ENCODE data around the gene CAMK2G.
"Not testable (repeated sequence)": the region's sequence is repeated elsewhere in the genome, so short reads cannot be mapped to it uniquely, and the experiment has no call there.

Gene CAMK2G

DNA sequence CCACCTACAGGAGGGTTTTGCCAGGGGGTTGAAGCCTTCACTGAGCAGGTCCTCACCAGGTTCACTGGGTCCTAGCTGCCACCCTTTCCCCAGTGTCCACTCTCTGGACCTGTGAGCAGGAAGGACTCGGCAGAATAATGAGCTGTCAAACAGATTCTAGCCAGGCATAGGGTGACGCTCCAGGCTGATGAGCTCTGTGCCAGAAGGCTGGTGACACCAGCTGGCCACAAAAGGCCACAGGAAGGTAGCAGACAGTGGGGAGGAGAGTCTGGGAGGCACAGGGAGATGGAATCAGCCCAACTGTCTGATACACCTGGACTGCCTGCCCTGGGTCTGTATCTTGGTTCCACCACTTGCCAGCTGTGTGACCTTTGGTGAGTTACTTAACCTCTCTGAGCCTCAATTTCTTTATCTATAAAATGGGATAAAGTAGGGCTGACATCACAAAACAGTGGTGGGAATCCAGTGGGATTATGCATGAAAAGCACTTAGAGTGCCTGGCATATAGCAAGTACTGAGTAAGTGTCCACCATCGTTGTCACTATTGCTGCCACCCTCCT is 36.3 kb downstream of the CAMK2G start:
- DNase-seq, result no peak

DNA sequence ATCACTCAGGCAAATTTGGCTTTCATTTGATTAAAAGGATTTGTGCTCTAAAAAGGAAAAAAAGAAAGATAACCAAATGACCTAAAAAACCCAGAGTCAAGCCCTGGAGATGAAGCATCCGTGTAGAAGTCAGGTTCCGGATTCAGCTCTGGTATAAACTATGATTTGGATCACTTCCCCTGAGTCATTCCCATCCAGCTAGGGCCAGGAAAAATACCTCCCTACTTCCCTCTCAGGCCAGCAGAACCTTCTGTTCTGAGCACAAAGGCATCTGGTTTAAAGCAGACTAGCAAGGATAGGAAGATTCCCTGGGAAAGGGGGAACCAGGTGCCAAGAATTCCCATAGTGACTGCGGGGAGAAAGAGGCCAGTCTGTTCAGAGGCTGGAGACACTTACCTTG is 37.3 kb downstream of the CAMK2G start:
- no peak for DNase-seq

DNA sequence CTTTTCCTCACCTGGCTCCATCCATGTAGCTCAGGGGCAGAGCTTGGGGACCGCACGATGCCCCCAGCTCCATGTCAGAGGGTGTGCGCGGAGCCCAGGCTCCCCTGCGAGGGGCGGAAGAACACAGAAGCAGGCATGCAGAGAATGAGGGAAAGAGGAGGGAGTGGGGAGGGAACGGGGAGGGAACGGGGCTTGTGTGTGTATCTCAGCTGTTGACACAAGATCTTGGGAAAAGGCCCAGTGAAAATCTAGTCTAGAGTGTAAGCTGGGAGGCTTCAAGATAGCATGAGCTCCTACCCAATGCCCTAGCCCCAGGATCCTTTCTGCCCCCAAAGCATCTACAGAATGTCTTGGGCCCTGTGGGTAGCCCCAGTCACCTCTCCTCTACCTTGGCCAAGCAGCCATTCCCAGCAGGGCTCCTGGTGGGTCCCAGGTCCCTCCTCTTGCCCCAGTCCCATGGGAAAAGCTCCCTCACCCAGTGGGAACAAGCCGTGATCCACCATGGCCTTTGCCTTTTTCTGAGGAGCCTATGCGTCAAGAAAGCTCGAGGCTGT is 37.9 kb downstream of the CAMK2G start:
- no peak for DNase-seq

- not testable (repeated sequence) for DNase-seq
These were observed 45.3 kb downstream of the CAMK2G start for GRCh38 chr10:73829090-73829489.

- no peak for DNase-seq
These were observed 46.2 kb downstream of the CAMK2G start for GRCh38 chr10:73828161-73828560.

- DNase-seq, result no peak
These were observed 46.8 kb downstream of the CAMK2G start for GRCh38 chr10:73827346-73828089.

- DNase-seq, result no peak
These were observed 50.1 kb downstream of the CAMK2G start for GRCh38 chr10:73824146-73824725.

DNA sequence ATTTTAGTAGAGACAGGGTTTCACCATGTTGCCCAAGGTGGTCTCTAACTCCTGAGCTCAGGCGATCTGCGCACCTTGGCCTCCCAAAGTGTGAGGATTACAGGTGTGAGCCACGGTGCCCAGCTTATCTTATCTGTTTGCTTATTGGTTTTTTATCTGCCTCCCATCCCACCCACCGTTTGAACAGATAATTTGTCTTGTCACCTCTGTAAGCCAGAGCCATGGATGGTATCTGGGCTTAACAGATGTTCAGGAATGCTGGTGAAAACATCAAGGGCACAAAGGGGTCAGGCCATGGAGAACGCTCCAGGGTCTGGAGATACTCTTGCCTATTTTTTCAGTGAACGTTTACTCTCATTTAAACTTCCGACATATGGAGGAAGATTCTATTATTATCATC is 51.0 kb downstream of the CAMK2G start:
- no peak for DNase-seq

- no peak for DNase-seq
These were observed 54.8 kb downstream of the CAMK2G start for GRCh38 chr10:73819513-73820093.

DNA sequence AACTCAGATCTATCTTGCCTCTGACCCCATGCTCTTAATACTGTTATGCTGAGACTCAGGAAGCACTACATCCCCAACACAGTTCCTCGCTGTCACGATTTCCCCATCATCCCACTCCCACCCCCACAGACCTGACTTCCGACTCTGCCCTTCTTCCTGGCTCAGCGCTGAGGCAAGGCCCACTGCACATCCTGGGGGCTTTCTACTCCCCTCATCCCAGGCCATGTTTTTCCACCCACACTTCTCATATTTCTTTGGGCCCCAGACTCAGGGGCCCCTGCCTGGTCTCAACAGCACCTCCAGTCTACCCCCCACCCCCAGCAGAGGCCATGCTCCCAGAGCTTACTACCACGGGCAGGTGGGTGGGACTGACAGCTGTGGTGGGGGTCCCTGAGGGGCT is 55.3 kb downstream of the CAMK2G start:
- no peak for DNase-seq

- no peak for DNase-seq
These were observed 56.0 kb downstream of the CAMK2G start for GRCh38 chr10:73818402-73818801.

DNA sequence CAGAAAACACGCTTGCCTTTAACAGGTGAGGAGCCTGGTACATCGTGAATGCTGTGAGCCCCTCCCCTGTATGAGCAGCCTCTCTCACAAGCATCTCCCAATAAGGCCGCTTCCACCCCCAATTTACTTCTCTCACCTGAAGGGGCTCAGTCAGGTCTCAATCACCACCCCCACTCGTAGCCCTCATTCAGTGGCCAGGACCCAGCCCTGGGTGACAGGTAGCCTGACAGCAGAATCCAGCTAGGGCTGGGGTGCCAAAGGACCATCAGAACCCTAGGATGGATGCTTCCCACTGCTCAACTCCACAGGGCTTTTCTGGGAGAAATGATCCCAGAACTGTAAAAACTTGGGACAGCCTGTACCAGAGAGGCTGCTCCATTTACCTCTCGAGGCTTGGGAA is 56.5 kb downstream of the CAMK2G start:
- DNase-seq, result no peak

DNA sequence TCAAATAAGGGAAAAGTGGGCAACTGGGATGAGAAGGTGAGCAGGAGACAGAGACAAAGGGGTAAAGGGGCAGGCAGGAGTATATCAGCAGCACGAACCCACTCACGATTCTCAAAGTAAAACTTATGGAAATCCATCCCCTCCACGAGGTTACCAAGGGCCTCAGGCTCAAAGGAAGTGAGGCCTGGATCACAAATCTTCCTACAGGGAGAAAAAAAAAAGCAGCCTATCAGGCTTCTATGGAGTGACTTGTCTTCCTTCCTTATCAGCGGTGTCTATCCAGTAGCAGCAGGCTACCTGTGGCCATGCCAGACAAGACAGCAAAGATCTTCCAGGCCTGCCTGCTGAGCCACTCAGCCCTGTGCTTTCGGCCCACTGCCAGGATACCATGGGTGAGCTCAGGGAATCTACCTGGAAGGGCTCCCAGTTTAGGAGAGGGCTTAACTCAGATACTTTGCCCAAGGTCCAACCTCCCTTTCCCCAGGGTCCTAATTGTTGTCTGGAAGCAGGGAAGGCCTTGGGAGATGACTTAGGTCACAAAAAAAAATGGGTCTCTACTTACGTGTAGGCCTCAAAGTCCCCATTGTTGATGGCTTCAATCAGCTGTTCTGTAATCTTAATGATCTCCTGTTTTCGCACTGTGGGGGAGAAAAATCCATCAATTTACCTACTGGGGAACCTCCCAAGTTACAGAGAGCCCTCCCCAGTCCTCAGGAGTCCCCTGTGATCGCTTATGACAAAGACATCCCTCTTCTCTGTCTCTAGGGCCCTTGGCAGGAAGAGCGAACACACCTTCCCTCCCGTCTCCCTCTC is 57.2 kb downstream of the CAMK2G start:
- DNase-seq, result no peak

- DNase-seq, result no peak
These were observed 58.7 kb downstream of the CAMK2G start for GRCh38 chr10:73815719-73816030.

DNA sequence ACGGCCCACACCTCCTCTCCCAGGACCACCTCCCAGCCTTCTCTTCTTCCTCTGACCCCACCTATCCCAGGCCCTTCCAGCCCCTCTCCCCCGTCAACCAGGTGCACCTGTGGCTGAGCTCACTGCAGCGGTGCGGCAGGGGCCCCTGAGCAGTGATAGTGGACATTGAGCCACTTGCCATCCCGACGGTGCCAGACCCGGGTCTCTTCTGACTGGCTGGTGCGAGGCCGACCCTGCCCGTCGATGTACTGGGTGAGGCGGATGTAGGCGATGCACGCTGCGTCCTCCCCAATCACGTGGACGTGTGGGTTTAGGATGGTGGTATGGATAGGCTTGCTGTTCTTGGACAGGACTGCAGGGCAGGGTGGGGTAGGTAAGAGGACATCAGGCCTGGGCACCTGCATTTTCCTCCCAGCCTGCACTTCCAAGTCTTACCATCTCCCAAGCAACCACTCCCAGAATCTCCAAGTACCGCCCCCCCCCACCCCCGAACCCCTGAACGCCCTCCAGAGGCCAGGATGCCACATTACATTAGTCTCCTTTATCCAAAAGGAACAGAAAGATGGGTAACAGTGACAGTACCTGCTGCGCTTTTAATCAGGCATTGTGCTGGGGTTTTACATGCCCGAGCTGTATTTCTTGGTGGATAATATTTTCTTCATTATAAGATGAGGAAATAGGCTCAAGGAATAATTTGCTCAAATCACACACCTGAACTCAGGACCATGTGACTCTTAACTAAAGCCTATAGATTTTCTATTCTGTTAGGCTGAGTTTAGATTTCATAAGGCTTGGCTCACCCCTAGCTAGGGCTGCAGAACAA is 59.2 kb downstream of the CAMK2G start:
- no peak for DNase-seq

DNA sequence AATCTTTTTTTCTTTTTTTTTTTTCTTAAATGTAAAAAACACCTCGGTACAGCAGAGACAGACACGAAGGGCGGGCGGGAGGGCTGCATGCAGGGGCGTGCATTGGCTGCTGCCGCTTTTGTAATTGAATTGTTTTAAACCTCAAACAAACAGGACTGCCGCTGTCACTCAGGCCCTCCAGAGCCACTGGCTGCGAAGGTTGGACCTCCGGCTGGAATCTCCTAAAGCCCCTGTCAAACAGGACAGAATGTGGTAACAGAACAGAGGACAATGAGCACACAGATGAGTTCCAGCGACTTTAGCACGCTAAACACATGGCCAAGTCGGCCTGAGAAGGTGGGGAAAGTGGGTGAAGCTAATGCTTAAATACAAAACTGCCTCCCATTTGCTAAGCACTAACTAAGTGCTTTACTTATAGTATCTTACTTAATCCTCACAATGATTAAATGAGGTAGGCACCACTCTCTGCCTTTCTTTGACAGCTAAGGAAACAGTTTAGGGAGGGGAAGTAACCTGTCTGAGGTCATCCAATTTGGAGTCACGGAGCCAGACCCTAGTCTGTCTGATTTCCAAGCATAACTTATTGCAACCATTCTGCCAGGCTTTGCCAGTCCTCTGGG is 60.0 kb downstream of the CAMK2G start:
- no peak for DNase-seq

DNA sequence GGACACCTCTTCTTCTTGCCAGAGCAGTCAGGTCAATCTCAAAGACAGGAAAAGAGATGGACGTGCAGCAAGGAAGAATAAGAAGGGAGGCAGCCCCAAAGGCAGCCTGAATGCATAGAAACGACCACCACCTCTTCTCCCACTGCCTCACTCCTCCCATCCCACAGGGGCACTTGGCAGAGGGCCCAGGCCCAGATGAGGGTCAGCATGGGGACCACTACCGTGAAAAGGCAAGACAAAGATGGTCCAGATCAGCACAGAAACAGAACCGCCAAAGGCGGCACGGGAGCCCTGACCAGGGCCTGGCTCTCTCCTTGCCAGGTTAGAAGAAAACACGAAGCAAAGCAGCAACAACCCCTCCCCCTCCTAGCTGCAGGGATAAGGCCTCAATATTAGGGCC is 61.0 kb downstream of the CAMK2G start:
- no peak for DNase-seq

DNA sequence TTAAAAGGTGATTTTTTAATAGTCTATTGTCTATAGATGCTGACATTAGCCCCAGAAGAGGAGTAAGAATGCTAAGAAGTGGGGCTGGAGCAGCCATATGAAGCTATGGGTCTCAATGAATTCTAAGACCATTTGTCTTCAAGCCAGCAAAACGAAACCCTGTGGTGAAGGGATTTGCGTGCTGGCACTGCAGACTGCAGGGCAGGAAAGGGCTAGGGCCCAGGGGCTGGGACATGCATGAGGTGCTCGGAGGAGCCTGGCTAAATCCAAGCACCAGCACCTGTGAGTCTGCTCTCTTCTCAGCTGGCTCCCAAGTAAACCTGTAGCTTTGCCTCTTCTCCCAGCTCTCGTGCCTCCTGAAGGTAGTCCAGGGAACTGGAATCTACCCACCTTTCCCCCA is 61.7 kb downstream of the CAMK2G start:
- no peak for DNase-seq

DNA sequence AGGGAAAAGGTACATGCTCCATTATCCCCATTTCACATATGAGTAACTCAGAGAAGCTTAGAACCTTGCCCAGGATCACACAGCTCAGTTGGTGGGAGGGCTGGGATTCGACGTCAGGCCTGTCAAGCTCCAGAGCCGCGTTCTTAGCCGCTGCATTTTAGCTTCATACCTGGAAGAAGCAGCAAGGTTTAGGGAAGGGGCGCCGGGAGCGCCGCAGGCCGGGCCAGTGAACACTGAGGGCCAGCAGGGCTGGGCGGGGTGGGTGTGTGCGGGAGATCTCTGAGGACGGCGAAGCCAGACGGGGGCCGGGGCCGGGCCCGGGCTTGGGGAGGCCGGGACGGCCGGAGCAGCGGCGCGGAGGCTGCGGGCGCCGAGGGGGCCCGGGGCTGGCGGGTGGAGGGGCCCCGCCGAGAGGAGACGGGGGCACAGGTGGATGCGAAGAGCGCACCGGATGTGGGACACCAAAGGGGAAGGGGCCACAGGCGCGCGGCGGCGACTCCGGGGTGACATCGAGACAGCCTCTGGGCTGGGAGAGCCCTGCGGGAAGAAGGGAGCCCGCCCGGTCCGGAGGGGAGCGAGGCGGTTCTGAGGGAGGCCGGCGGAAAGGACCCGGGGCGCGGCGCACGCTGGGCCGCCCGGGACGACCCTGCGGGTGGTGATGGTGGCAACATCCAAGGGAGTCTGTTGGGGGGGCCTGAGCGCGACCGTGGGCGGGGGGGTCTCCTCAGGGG is 63.5 kb downstream of the CAMK2G start:
- peak; percentile 64 to 76 for DNase-seq

DNA sequence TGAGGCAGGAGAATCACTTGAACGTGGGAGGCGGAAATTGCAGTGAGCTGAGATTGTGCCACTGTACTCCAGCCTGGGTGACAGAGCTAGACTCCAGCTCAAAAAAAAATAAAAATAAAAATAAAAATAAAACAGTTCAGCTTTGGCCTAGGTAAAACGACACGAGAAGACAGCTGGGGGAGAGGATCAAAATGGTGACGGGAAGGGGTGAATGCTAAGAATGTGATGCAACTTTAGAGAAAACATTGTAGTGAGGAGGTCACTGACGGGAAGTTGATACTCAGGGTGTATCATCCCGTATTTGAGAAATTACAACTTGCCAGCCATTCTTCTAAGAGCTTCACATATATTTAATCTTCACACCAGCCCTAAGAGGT is 64.0 kb downstream of the CAMK2G start:
- peak; percentile 56 to 62 for DNase-seq

Measured in CD4-positive, alpha-beta T cell treated with Interferon alpha-2 for 1 hour (primary cell).